ENCODE data around the gene SERPINE3. TPM values are rescaled to one million over a fixed set of nuclear protein-coding genes. Genes with fewer than 3 reads are reported as not detected.

Gene SERPINE3
- total and polyA plus RNA-seq, 10 donors = 0.38 TPM; not detected in 9

DNA sequence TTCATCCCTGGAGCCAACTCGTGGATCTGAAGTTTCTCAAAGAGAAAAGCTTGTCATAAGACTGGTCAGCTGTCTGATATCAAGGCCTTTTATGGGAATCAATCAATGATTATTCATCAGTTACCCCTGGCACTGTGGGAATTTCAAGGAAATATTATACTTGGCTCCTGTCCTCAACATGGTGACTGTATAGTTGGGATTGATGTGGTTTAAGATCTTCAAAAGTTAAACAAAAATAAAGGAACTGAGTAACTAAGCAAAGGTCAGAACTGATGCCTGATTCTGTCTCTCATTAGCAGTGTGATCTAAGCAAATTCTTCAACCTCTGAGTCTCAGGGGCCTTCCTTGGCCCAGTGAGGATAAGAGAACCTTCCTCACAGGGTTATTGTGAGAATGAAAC, 22.2 kb upstream of the SERPINE3 start:
- Histone ChIP-seq H3K9me3 (no peaks in the 10 kb centered on the region), H3K36me3 (no peaks in the 10 kb centered on the region), H3K4me3 (no peak overlapping the region), H3K27me3 (replicated peaks in 1 of 7) (no peaks in the 10 kb centered on the region), H3K27ac (no peak overlapping the region), H3K4me1 (no peaks in the 10 kb centered on the region)
- TF ChIP-seq POLR2AphosphoS5 (IDR thresholded peaks at IDR 0.05) (no peak), POLR2A (IDR thresholded peaks at IDR 0.05) (no peak)
- TF ChIP-seq, protein P1, sequence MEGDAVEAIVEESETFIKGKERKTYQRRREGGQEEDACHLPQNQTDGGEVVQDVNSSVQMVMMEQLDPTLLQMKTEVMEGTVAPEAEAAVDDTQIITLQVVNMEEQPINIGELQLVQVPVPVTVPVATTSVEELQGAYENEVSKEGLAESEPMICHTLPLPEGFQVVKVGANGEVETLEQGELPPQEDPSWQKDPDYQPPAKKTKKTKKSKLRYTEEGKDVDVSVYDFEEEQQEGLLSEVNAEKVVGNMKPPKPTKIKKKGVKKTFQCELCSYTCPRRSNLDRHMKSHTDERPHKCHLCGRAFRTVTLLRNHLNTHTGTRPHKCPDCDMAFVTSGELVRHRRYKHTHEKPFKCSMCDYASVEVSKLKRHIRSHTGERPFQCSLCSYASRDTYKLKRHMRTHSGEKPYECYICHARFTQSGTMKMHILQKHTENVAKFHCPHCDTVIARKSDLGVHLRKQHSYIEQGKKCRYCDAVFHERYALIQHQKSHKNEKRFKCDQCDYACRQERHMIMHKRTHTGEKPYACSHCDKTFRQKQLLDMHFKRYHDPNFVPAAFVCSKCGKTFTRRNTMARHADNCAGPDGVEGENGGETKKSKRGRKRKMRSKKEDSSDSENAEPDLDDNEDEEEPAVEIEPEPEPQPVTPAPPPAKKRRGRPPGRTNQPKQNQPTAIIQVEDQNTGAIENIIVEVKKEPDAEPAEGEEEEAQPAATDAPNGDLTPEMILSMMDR (IDR thresholded peaks at IDR 0.05 in 8 of 11, conservative IDR thresholded peaks at IDR 0.05 in 3 of 11) = no peak
- no peak for DNase-seq
- intact Hi-C loops (cut with DNase I; ENCODE audit: low total_unique reads) = no loop called here
- 78 to 100% (median 85%) methylated on average over 1 of the region's 1 CpG for WGBS, 5 donors

DNA sequence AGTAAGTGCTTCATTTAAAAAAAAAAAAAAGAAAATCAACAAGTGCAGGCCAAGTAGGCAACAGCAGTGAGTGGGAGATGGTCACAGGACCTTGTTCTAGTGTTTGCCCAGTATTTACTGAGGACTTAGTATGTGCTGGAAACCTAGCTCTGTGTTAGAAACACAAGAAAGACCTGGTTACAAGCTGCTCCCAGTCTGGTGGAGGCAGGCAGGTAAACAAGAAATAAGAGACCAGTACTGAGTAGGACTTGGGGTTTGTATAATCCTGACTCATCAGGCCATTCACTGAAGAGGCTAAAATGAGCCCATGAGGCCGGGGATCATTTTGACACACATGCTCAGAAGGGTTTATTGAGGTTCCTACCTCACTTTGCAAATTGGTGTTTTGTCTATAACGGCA, 21.5 kb upstream of the SERPINE3 start:
- TF ChIP-seq, protein P1 (IDR thresholded peaks at IDR 0.05 in 8 of 11, conservative IDR thresholded peaks at IDR 0.05 in 3 of 11) = no peak
- TF ChIP-seq POLR2A (IDR thresholded peaks at IDR 0.05) (no peak), POLR2AphosphoS5 (IDR thresholded peaks at IDR 0.05) (no peak)
- Histone ChIP-seq H3K4me1 (no peaks in the 10 kb centered on the region), H3K4me3 (no peak overlapping the region), H3K27me3 (replicated peaks in 1 of 7) (no peaks in the 10 kb centered on the region), H3K9me3 (no peaks in the 10 kb centered on the region), H3K36me3 (no peaks in the 10 kb centered on the region), H3K27ac (no peak overlapping the region)
- WGBS, 5 donors = 81 to 92% (median 89%) methylated on average over 2 of the region's 2 CpGs
- intact Hi-C loops (cut with DNase I; ENCODE audit: low total_unique reads) = no loop called here
- DNase-seq = no peak

DNA sequence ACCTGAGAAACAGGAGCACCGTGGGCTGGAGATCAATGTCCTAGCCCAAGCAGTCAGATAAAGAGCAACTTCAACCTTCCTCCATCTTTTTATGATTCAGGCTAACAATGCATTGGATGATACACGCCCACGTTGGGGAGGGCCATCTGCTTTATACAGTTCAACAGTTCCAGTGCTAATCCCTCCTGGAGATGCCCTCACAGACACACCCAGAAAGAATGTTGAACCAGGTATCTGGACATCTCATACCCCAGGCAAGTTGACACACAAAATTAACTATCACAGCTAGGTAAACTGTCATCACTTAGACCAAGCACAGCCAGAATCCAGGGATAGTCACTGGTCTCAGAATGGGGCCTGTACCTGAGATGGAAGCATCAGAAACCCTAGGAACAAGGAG, 20.6 kb upstream of the SERPINE3 start:
- no peak for DNase-seq
- H3K4me3 ChIP-seq = no peak overlapping the region
- no peaks in the 10 kb centered on the region for H3K36me3 ChIP-seq
- H3K4me1 ChIP-seq = no peaks in the 10 kb centered on the region
- TF ChIP-seq, protein P1 (IDR thresholded peaks at IDR 0.05 in 8 of 11, conservative IDR thresholded peaks at IDR 0.05 in 3 of 11) = no peak
- TF ChIP-seq POLR2A (IDR thresholded peaks at IDR 0.05) = no peak
- no peak for TF ChIP-seq POLR2AphosphoS5 (IDR thresholded peaks at IDR 0.05)
- no peaks in the 10 kb centered on the region for H3K27me3 ChIP-seq (replicated peaks in 1 of 7)
- intact Hi-C loops (cut with DNase I; ENCODE audit: low total_unique reads) = no loop called here
- no peak overlapping the region for H3K27ac ChIP-seq
- H3K9me3 ChIP-seq = no peaks in the 10 kb centered on the region
- 85 to 97% (median 92%) methylated on average over 3 of the region's 3 CpGs for WGBS, 5 donors

DNA sequence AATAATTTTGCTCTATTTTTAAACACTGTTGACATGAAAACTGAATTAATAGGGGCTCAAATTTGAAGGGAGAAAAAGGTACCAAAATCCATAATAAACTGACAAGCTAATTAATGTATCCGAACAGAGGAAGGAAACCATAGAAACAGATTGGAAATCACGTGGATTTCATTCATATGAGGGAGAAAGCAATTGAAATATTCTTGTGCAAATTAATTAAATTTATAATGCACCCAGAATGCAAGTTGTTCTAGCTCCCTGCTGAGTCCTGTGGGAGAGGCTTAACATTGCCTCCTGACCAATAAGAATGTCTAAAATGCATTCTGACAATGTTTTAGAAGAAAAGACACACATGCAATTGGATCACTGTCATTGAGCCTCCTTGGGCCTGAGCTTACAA, 17.7 kb upstream of the SERPINE3 start:
- Histone ChIP-seq H3K36me3 (no peaks in the 10 kb centered on the region), H3K27ac (no peak overlapping the region), H3K4me1 (no peaks in the 10 kb centered on the region), H3K9me3 (no peaks in the 10 kb centered on the region), H3K4me3 (no peak overlapping the region), H3K27me3 (replicated peaks in 1 of 7) (no peaks in the 10 kb centered on the region)
- whole genome bisulfite sequencing, 5 donors = 62 to 82% (median 65%) methylated on average over 2 of the region's 2 CpGs
- DNase-seq = no peak
- intact Hi-C loops (cut with DNase I; ENCODE audit: low total_unique reads) = no loop called here
- TF ChIP-seq POLR2AphosphoS5 (IDR thresholded peaks at IDR 0.05) = no peak
- TF ChIP-seq, protein P1 (IDR thresholded peaks at IDR 0.05 in 8 of 11, conservative IDR thresholded peaks at IDR 0.05 in 3 of 11) = no peak
- TF ChIP-seq POLR2A (IDR thresholded peaks at IDR 0.05) = no peak
